ENCODE data around the gene CYP2A6. TPM values are rescaled to one million over a fixed set of nuclear protein-coding genes. Genes with fewer than 3 reads are reported as not detected.

The CYP2A6 gene
- total and polyA plus RNA-seq, 4 donors = 0.09 to 1,020 (median 59.6) TPM

- Histone ChIP-seq H3K27me3 (ENCODE audit: control insufficient read depth in 4 of 4, insufficient read depth in 4 of 4, low read length in 3 of 4) (no peaks in the 10 kb centered on the region), H3K9ac (ENCODE audit: low read depth in 1 of 2, low read length in 2 of 2) (no peak overlapping the region), H3K9me3 (ENCODE audit: control insufficient read depth in 4 of 4, low read length in 3 of 4) (no peaks in the 10 kb centered on the region), H3K4me1 (ENCODE audit: control insufficient read depth in 4 of 4, insufficient read depth in 4 of 4, low read length in 3 of 4) (peaks cover 6 to 29% (median 21%) of the 10 kb centered on the region in 4 donors), H3K36me3 (ENCODE audit: control insufficient read depth in 4 of 4, insufficient read depth in 3 of 4, low read depth in 1 of 4, low read length in 3 of 4) (peaks cover 9 to 16% (median 11%) of the 10 kb centered on the region in 4 donors), H3K27ac (ENCODE audit: low read depth in 1 of 2, low read length in 2 of 2) (no peak overlapping the region), H3K4me3 (ENCODE audit: low read depth in 1 of 3, low read length in 3 of 3) (no peak overlapping the region)
- WGBS = 95% methylated on average over 39 of the region's 39 CpGs
- TF ChIP-seq JUND (IDR thresholded peaks at IDR 0.05) (no peak), NR2F2 (IDR thresholded peaks at IDR 0.05) (no peak), HNF4A (conservative IDR thresholded peaks at IDR 0.05) (no peak), MAX (IDR thresholded peaks at IDR 0.05) (no peak), ZBTB33 (IDR thresholded peaks at IDR 0.05) (no peak), GABPA (IDR thresholded peaks at IDR 0.05 in 1 of 2, conservative IDR thresholded peaks at IDR 0.05 in 1 of 2) (no peak), REST (IDR thresholded peaks at IDR 0.05) (no peak), ATF3 (IDR thresholded peaks at IDR 0.05) (no peak), CTCF (IDR thresholded peaks at IDR 0.05; ENCODE audit: low read depth, low read length, missing input control) (no peak), SP1 (IDR thresholded peaks at IDR 0.05) (no peak), RAD21 (IDR thresholded peaks at IDR 0.05) (no peak), TAF1 (conservative IDR thresholded peaks at IDR 0.05) (no peak), HNF4G (IDR thresholded peaks at IDR 0.05) (no peak), YY1 (IDR thresholded peaks at IDR 0.05) (no peak), EGR1 (IDR thresholded peaks at IDR 0.05; ENCODE audit: low read depth in 2 of 2) (no peak), FOXA1 (IDR thresholded peaks at IDR 0.05) (no peak), RXRA (IDR thresholded peaks at IDR 0.05) (no peak), FOXA2 (IDR thresholded peaks at IDR 0.05) (no peak)
- no peak for DNase-seq (ENCODE audit: low spot score)
Observed at GRCh38 chr19:40809358-40810086, 40.7 kb downstream of the CYP2A6 start.
